ENCODE measurements around the gene GUCA2A. TPM values are rescaled to one million over a fixed set of nuclear protein-coding genes. Genes with fewer than 3 reads are reported as not detected.

Gene GUCA2A
- total and polyA plus RNA-seq, 2 donors from 2014 or later = not detected

GRCh38 chr1:42125552-42125951 lies 39.0 kb downstream of the GUCA2A start:
- no peak overlapping the region for H3K9ac ChIP-seq (ENCODE audit: low read length in 3 of 3)
- no peak overlapping the region for H3K27ac ChIP-seq (ENCODE audit: low read depth in 2 of 2, low read length in 2 of 2)
- H3K9me3 ChIP-seq (ENCODE audit: control insufficient read depth in 2 of 3, insufficient read depth in 1 of 3, low read length in 3 of 3) = no peaks in the 10 kb centered on the region
- TF ChIP-seq CTCF (IDR thresholded peaks at IDR 0.05; ENCODE audit: borderline replicate concordance, extremely low read depth, insufficient read depth) = no peak
- FAIRE-seq (no peak), DNase-seq (no peak)
- no peaks in the 10 kb centered on the region for H3K27me3 ChIP-seq (ENCODE audit: control insufficient read depth, insufficient read depth, low read length)
- no peaks in the 10 kb centered on the region for H3K4me1 ChIP-seq (ENCODE audit: control insufficient read depth in 2 of 3, insufficient read depth in 2 of 3, low read depth in 1 of 3, low read length in 3 of 3)
- no peaks in the 10 kb centered on the region for H3K36me3 ChIP-seq (ENCODE audit: control insufficient read depth in 2 of 3, insufficient read depth in 3 of 3, low read length in 3 of 3)
- intact Hi-C loops (cut with DNase I) = no loop called here
- no peak overlapping the region for H3K4me3 ChIP-seq (ENCODE audit: low read length in 3 of 3)

GRCh38 chr1:42122408-42122807 lies 42.1 kb downstream of the GUCA2A start:
- DNase-seq = no peak
- TF ChIP-seq CTCF (IDR thresholded peaks at IDR 0.05; ENCODE audit: borderline replicate concordance, extremely low read depth, insufficient read depth) = no peak

GRCh38 chr1:42118125-42118524 lies 46.4 kb downstream of the GUCA2A start:
- Histone ChIP-seq H3K4me3 (ENCODE audit: low read length in 3 of 3) (no peak overlapping the region), H3K27me3 (ENCODE audit: control insufficient read depth, insufficient read depth, low read length) (no peaks in the 10 kb centered on the region), H3K27ac (ENCODE audit: low read depth in 2 of 2, low read length in 2 of 2) (no peak overlapping the region), H3K36me3 (ENCODE audit: control insufficient read depth in 2 of 3, insufficient read depth in 3 of 3, low read length in 3 of 3) (no peaks in the 10 kb centered on the region), H3K9ac (ENCODE audit: low read length in 3 of 3) (no peak overlapping the region), H3K4me1 (ENCODE audit: control insufficient read depth in 2 of 3, insufficient read depth in 2 of 3, low read depth in 1 of 3, low read length in 3 of 3) (no peaks in the 10 kb centered on the region), H3K9me3 (ENCODE audit: control insufficient read depth in 2 of 3, insufficient read depth in 1 of 3, low read length in 3 of 3) (no peaks in the 10 kb centered on the region)
- FAIRE-seq (no peak), DNase-seq (no peak)
- TF ChIP-seq CTCF (IDR thresholded peaks at IDR 0.05; ENCODE audit: borderline replicate concordance, extremely low read depth, insufficient read depth) = no peak
- intact Hi-C loops (cut with DNase I) = no loop called here

More at GRCh38 chr1:42122408-42122807, 42.1 kb downstream of the GUCA2A start:
- FAIRE-seq = no peak
- Histone ChIP-seq H3K9ac (ENCODE audit: low read length in 3 of 3) (no peak overlapping the region), H3K4me1 (ENCODE audit: control insufficient read depth in 2 of 3, insufficient read depth in 2 of 3, low read depth in 1 of 3, low read length in 3 of 3) (no peaks in the 10 kb centered on the region), H3K4me3 (ENCODE audit: low read length in 3 of 3) (no peak overlapping the region), H3K27ac (ENCODE audit: low read depth in 2 of 2, low read length in 2 of 2) (no peak overlapping the region), H3K36me3 (ENCODE audit: control insufficient read depth in 2 of 3, insufficient read depth in 3 of 3, low read length in 3 of 3) (no peaks in the 10 kb centered on the region), H3K27me3 (ENCODE audit: control insufficient read depth, insufficient read depth, low read length) (no peaks in the 10 kb centered on the region), H3K9me3 (ENCODE audit: control insufficient read depth in 2 of 3, insufficient read depth in 1 of 3, low read length in 3 of 3) (no peaks in the 10 kb centered on the region)
- intact Hi-C loops (cut with DNase I) = no loop called here

- intact Hi-C loops (cut with DNase I) = no loop called here
- Histone ChIP-seq H3K9ac (ENCODE audit: low read length in 3 of 3) (no peak overlapping the region), H3K27ac (ENCODE audit: low read depth in 2 of 2, low read length in 2 of 2) (no peak overlapping the region), H3K27me3 (ENCODE audit: control insufficient read depth, insufficient read depth, low read length) (no peaks in the 10 kb centered on the region), H3K36me3 (ENCODE audit: control insufficient read depth in 2 of 3, insufficient read depth in 3 of 3, low read length in 3 of 3) (no peaks in the 10 kb centered on the region), H3K4me1 (ENCODE audit: control insufficient read depth in 2 of 3, insufficient read depth in 2 of 3, low read depth in 1 of 3, low read length in 3 of 3) (no peaks in the 10 kb centered on the region), H3K4me3 (ENCODE audit: low read length in 3 of 3) (no peak overlapping the region), H3K9me3 (ENCODE audit: control insufficient read depth in 2 of 3, insufficient read depth in 1 of 3, low read length in 3 of 3) (no peaks in the 10 kb centered on the region)
- TF ChIP-seq CTCF (IDR thresholded peaks at IDR 0.05; ENCODE audit: borderline replicate concordance, extremely low read depth, insufficient read depth) = no peak
- DNase-seq (no peak), FAIRE-seq (no peak)
Observed at GRCh38 chr1:42117214-42117613, 47.3 kb downstream of the GUCA2A start.

All from kidney (tissue), 14 donors.